Activated CD8-positive, alpha-beta memory T cell treated with anti-CD3 and anti-CD28 coated beads for 48 hours (primary cell): ENCODE measurements around the gene CTNNAL1.
A peak's percentile ranks its signal among the peaks of the same experiment; 100 is the strongest.
"Not testable (repeated sequence)": the region's sequence is repeated elsewhere in the genome, so short reads cannot be mapped to it uniquely, and the experiment has no call there.

Experiments
- DNase-seq, 3 experiments: peaks; one replicate each; pipeline ENCODE4 v3.0.0-alpha.2; 2020; ENCODE audit warnings: low read depth in 2 of 3, low spot score in 2 of 3

The CTNNAL1 gene

GRCh38 chr9:109012876-109013678 lies at the start of gene CTNNAL1:
TSS of gene CTNNAL1 (minus strand) at chr9:109013499. CDS start at chr9:109013442, 57 bp downstream.
- DNase-seq, result peak; percentile 67 to 75 (median 72)

- no peak for DNase-seq
Observed at GRCh38 chr9:109062543-109062942, 49.2 kb upstream of the CTNNAL1 start.

- DNase-seq, result no peak
Observed at GRCh38 chr9:109060191-109060590, 46.9 kb upstream of the CTNNAL1 start.

- not testable (repeated sequence) for DNase-seq
Observed at GRCh38 chr9:109053121-109053520, 39.8 kb upstream of the CTNNAL1 start.

- DNase-seq, result no peak
Observed at GRCh38 chr9:109052416-109052815, 39.1 kb upstream of the CTNNAL1 start.

- DNase-seq, result no peak
Observed at GRCh38 chr9:109051733-109052132, 38.4 kb upstream of the CTNNAL1 start.

GRCh38 chr9:109050444-109050843 lies 37.1 kb upstream of the CTNNAL1 start:
- DNase-seq, result no peak

- no peak for DNase-seq
Observed at GRCh38 chr9:109048822-109049221, 35.5 kb upstream of the CTNNAL1 start.

- DNase-seq, result no peak
Observed at GRCh38 chr9:109047259-109047658, 34.0 kb upstream of the CTNNAL1 start.

GRCh38 chr9:109046346-109046745 lies 33.0 kb upstream of the CTNNAL1 start:
- no peak for DNase-seq

- DNase-seq, result no peak
Observed at GRCh38 chr9:109043578-109043977, 30.3 kb upstream of the CTNNAL1 start.

GRCh38 chr9:109040571-109040970 lies 27.3 kb upstream of the CTNNAL1 start:
- no peak for DNase-seq

GRCh38 chr9:109039539-109039938 lies 26.2 kb upstream of the CTNNAL1 start:
- no peak for DNase-seq

GRCh38 chr9:109037946-109038715 lies 24.8 kb upstream of the CTNNAL1 start:
- no peak for DNase-seq

- no peak for DNase-seq
Observed at GRCh38 chr9:109036744-109037680, 23.7 kb upstream of the CTNNAL1 start.

GRCh38 chr9:109035684-109036423 lies 22.6 kb upstream of the CTNNAL1 start:
- DNase-seq, result no peak

- DNase-seq, result no peak
Observed at GRCh38 chr9:109033941-109034700, 20.8 kb upstream of the CTNNAL1 start.

GRCh38 chr9:109031241-109031640 lies 17.9 kb upstream of the CTNNAL1 start:
- no peak for DNase-seq

- no peak for DNase-seq
Observed at GRCh38 chr9:109030426-109030825, 17.1 kb upstream of the CTNNAL1 start.

- no peak for DNase-seq
Observed at GRCh38 chr9:109028457-109028856, 15.2 kb upstream of the CTNNAL1 start.
